Central memory CD8-positive, alpha-beta T cell (primary cell): ENCODE measurements around the gene BID.
A peak's percentile ranks its signal among the peaks of the same experiment; 100 is the strongest.

Experiments
- ATAC-seq: fragments of 150-1000 bp; cut with Tn5 transposase; replicated peaks from 2 replicates; pipeline ENCODE4 v1.10.0; 2022; ENCODE audit warnings: mild to moderate bottlenecking, moderate FRiP score, moderate number of reproducible peaks; ENCODE audit not compliant: poor library complexity, severe bottlenecking; ENCODE audit errors: extremely low read depth
- DNase-seq, 2 donors: peaks; one replicate each; pipeline ENCODE4 v3.0.0; 2021; ENCODE audit warnings: low spot score in 2 of 2
- H3K27ac Mint-ChIP-seq: one replicate; pipeline ENCODE4 v1.8.0; 2022; ENCODE audit warnings: low read depth, mild to moderate bottlenecking, moderate library complexity, mixed read lengths
- H3K27me3 Mint-ChIP-seq: one replicate; pipeline ENCODE4 v1.8.0; 2022; ENCODE audit warnings: mixed read lengths
- H3K36me3 Mint-ChIP-seq: one replicate; pipeline ENCODE4 v1.8.0; 2022; ENCODE audit warnings: mild to moderate bottlenecking, moderate library complexity, mixed read lengths; ENCODE audit not compliant: insufficient read depth
- H3K4me1 Mint-ChIP-seq: one replicate; pipeline ENCODE4 v1.8.0; 2022; ENCODE audit warnings: mixed read lengths
- H3K4me3 Mint-ChIP-seq: one replicate; pipeline ENCODE4 v1.8.0; 2022; ENCODE audit warnings: mild to moderate bottlenecking, moderate library complexity, mixed read lengths
- H3K9me3 Mint-ChIP-seq: one replicate; pipeline ENCODE4 v1.8.0; 2022; ENCODE audit warnings: mixed read lengths

Gene BID

GRCh38 chr22:17774206-17774925, at the start of gene BID:
Gene BID (minus strand): TSS chr22:17774469. CDS start chr22:17750116, 24,353 bp downstream.
- Mint-ChIP-seq H3K4me3 (peak within 1 kb of the TSS; percentile 89), H3K9me3 (no peaks in the 10 kb centered on the region), H3K27me3 (no peaks in the 10 kb centered on the region), H3K36me3 (peaks cover 22% of the 10 kb centered on the region), H3K27ac (peak within 1 kb of the TSS; percentile 98), H3K4me1 (peaks cover 73% of the 10 kb centered on the region)
- ATAC-seq (peak; percentile 27), DNase-seq (no peak)

DNA sequence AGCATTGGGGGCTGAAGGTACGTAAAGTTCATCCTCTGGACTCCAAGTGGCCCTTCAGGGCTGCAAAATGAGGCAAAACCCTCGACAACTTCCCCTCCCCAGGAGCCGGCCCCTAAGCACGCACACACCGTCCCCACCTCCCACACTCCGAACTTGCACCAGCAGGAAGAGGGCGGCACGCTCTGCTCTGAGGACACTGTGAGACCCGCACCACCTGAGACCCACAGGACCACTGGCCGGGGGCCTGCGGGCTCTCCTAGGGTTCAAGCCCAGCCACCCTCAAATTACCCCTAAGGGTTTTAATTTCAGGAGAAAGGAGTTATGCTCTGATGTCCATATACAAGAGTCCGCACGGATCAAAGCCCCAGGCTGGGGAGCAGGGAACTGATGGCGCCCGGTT, 49.7 kb upstream of the BID start:
- no peak for DNase-seq
- H3K36me3 Mint-ChIP-seq, result peaks cover 7% of the 10 kb centered on the region
- H3K4me3 Mint-ChIP-seq, result no peak overlapping the region

DNA sequence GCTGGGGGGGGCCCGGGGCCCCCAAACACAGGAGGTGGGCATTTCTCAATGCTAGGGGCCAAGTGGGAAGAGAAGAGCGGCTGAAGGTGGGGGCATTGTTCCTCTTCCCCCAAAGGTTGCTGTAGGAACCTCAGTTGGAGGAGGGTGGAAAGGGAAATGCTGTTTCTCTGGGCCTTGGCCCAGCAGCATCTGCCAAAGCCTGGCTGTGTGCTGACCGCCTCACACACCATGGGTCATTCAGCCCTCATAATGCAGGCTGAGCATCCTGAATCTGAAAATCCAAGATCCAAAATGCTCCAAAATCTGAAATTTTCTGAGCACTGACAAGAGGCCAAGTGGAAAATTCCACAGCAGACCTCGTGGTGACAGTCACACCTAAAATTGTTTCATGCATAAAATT, 49.0 kb upstream of the BID start:
- Mint-ChIP-seq H3K4me3 (no peak overlapping the region), H3K27ac (no peak overlapping the region), H3K27me3 (no peaks in the 10 kb centered on the region), H3K9me3 (no peaks in the 10 kb centered on the region), H3K36me3 (peaks cover 7% of the 10 kb centered on the region), H3K4me1 (no peaks in the 10 kb centered on the region)
- ATAC-seq, result no peak
- DNase-seq, result no peak

More for the DNA sequence above, 49.7 kb upstream of the BID start:
- no peak for ATAC-seq
- H3K27me3 Mint-ChIP-seq, result no peaks in the 10 kb centered on the region
- H3K4me1 Mint-ChIP-seq, result no peaks in the 10 kb centered on the region
- H3K27ac Mint-ChIP-seq, result no peak overlapping the region
- no peaks in the 10 kb centered on the region for H3K9me3 Mint-ChIP-seq

- DNase-seq, result no peak
- Mint-ChIP-seq H3K27ac (no peak overlapping the region), H3K27me3 (no peaks in the 10 kb centered on the region), H3K36me3 (peaks cover 7% of the 10 kb centered on the region), H3K4me1 (no peaks in the 10 kb centered on the region), H3K9me3 (no peaks in the 10 kb centered on the region), H3K4me3 (no peak overlapping the region)
- ATAC-seq, result no peak
Observed at GRCh38 chr22:17822087-17822486, 47.8 kb upstream of the BID start.

- no peaks in the 10 kb centered on the region for H3K9me3 Mint-ChIP-seq
- H3K27ac Mint-ChIP-seq, result no peak overlapping the region
- DNase-seq (no peak), ATAC-seq (no peak)
- H3K4me3 Mint-ChIP-seq, result no peak overlapping the region
- H3K36me3 Mint-ChIP-seq, result peaks cover 7% of the 10 kb centered on the region
- no peaks in the 10 kb centered on the region for H3K27me3 Mint-ChIP-seq
- H3K4me1 Mint-ChIP-seq, result no peaks in the 10 kb centered on the region
Observed at GRCh38 chr22:17820879-17821439, 46.7 kb upstream of the BID start.

- DNase-seq (no peak), ATAC-seq (no peak)
- Mint-ChIP-seq H3K27me3 (no peaks in the 10 kb centered on the region), H3K36me3 (peaks cover 11% of the 10 kb centered on the region), H3K4me3 (no peak overlapping the region), H3K27ac (no peak overlapping the region), H3K9me3 (no peaks in the 10 kb centered on the region), H3K4me1 (no peaks in the 10 kb centered on the region)
Observed at GRCh38 chr22:17818649-17819048, 44.4 kb upstream of the BID start.

DNA sequence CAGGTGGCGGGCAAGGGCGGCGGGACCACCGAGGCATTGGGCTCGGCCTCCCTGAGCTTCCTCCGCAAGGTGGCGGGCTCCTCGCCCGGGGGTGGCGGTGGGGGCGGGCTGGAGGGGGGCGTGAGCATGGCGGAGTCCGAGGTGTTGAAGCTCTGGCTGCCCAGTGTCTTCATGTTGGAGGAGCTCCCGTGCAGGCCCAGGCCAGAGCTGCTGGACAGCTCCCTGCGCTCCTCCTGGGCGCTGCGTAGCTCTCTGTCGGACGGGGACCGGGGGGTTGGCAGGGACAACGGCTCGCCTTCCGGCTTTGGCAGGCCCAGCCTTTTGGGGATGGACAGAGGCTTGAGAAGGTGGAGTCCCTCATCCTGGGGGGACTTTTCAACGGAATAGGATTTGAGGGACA, 43.9 kb upstream of the BID start:
- no peak for ATAC-seq
- Mint-ChIP-seq H3K27ac (no peak overlapping the region), H3K36me3 (peaks cover 14% of the 10 kb centered on the region), H3K27me3 (no peaks in the 10 kb centered on the region), H3K4me1 (no peaks in the 10 kb centered on the region), H3K9me3 (no peaks in the 10 kb centered on the region), H3K4me3 (no peak overlapping the region)
- DNase-seq, result no peak

- H3K27me3 Mint-ChIP-seq, result no peaks in the 10 kb centered on the region
- ATAC-seq (no peak), DNase-seq (no peak)
- no peaks in the 10 kb centered on the region for H3K9me3 Mint-ChIP-seq
- peaks cover 16% of the 10 kb centered on the region for H3K36me3 Mint-ChIP-seq
- no peak overlapping the region for H3K27ac Mint-ChIP-seq
- no peaks in the 10 kb centered on the region for H3K4me1 Mint-ChIP-seq
- no peak overlapping the region for H3K4me3 Mint-ChIP-seq
Observed at GRCh38 chr22:17817511-17818065, 43.3 kb upstream of the BID start.

- Mint-ChIP-seq H3K36me3 (peaks cover 14% of the 10 kb centered on the region), H3K9me3 (no peaks in the 10 kb centered on the region), H3K27me3 (no peaks in the 10 kb centered on the region), H3K4me1 (no peaks in the 10 kb centered on the region), H3K4me3 (no peak overlapping the region), H3K27ac (no peak overlapping the region)
- DNase-seq (no peak), ATAC-seq (no peak)
Observed at GRCh38 chr22:17817079-17817478, 42.8 kb upstream of the BID start.

- H3K27me3 Mint-ChIP-seq, result no peaks in the 10 kb centered on the region
- H3K9me3 Mint-ChIP-seq, result no peaks in the 10 kb centered on the region
- no peak overlapping the region for H3K27ac Mint-ChIP-seq
- ATAC-seq, result no peak
- DNase-seq, result no peak
- no peaks in the 10 kb centered on the region for H3K4me1 Mint-ChIP-seq
- peaks cover 14% of the 10 kb centered on the region for H3K36me3 Mint-ChIP-seq
- H3K4me3 Mint-ChIP-seq, result no peak overlapping the region
Observed at GRCh38 chr22:17816649-17817048, 42.4 kb upstream of the BID start.

DNA sequence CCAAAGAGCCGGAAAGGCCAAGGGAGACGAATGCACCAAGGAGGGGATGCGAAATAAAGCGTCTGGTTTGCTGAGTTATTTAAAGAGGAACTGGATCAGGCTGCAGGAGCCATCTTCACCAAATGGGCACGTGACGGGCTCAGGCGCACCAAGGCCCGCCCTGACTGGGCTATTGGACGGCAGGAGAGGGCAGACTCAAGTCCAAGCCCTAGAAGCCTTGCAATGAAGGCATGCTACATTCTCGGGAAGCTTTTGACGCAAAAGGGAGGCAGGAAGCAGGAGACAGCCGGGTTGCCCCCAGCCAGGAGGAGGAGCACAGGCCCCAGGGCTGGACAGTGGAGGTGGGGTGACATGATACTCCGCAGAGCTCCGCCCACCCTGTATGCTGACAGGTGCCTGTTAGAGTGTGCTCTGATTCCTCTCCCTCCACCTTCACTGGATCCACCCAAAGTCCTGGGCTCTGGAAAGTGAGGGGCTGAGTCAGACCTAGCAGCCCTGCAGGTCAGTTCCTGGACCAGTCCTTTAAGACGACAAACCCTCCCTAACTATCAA, 41.5 kb upstream of the BID start:
- Mint-ChIP-seq H3K4me3 (no peak overlapping the region), H3K27ac (no peak overlapping the region), H3K36me3 (peaks cover 14% of the 10 kb centered on the region), H3K9me3 (no peaks in the 10 kb centered on the region), H3K27me3 (no peaks in the 10 kb centered on the region), H3K4me1 (peaks cover 6% of the 10 kb centered on the region)
- ATAC-seq (no peak), DNase-seq (no peak)

DNA sequence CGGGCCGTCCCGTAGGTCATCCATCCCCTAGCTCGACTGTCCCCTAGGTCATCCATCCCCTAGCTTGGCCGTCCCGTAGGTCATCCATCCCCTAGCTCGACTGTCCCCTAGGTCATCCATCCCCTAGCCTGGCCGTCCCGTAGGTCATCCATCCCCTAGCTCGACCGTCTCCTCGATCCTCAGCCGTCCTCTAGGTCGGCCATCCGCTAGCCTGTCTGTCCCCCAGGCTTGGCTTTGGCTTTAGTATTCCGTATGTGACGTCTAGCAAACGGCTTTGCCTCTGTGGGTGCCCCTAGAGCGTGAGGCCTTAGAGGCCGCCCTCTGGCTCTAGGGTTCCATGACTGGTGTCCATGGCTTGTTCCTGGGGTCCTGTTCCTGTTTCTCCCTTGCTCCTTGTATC, 40.6 kb upstream of the BID start:
- H3K27ac Mint-ChIP-seq, result no peak overlapping the region
- peaks cover 6% of the 10 kb centered on the region for H3K4me1 Mint-ChIP-seq
- H3K27me3 Mint-ChIP-seq, result no peaks in the 10 kb centered on the region
- H3K4me3 Mint-ChIP-seq, result no peak overlapping the region
- no peak for ATAC-seq
- peaks cover 12% of the 10 kb centered on the region for H3K36me3 Mint-ChIP-seq
- no peak for DNase-seq
- H3K9me3 Mint-ChIP-seq, result no peaks in the 10 kb centered on the region

GRCh38 chr22:17814084-17814483, 39.8 kb upstream of the BID start:
- H3K4me1 Mint-ChIP-seq, result peaks cover 6% of the 10 kb centered on the region
- H3K27ac Mint-ChIP-seq, result no peak overlapping the region
- no peak for ATAC-seq
- no peak overlapping the region for H3K4me3 Mint-ChIP-seq
- H3K27me3 Mint-ChIP-seq, result no peaks in the 10 kb centered on the region
- peaks cover 13% of the 10 kb centered on the region for H3K36me3 Mint-ChIP-seq
- no peak for DNase-seq
- no peaks in the 10 kb centered on the region for H3K9me3 Mint-ChIP-seq
